IMR-90 (cell line): ENCODE measurements around the gene OSTC. TPM values are rescaled to one million over a fixed set of nuclear protein-coding genes. Genes with fewer than 3 reads are reported as not detected.
"Not testable (repeated sequence)": the region's sequence is repeated elsewhere in the genome, so short reads cannot be mapped to it uniquely, and the experiment has no call there.

ENCODE experiments used
- ATAC-seq: fragments of 200-7000 bp; cut with Tn5 transposase; 2 replicates; pipeline ENCODE4 v1.9.1; 2020; ENCODE audit warnings: low read depth, mild to moderate bottlenecking, moderate library complexity
- BruUV-seq: library from RNA; stranded (reverse); fragments of 400-500 nt; replicated peaks from 2 replicates; lab custom pipeline; 2021; lab: Mats Ljungman, UMichigan
- CTCF ChIA-PET: fragments of 300-600 bp; formaldehyde crosslinking; extraction: SDS; loops from one replicate; lab custom pipeline; 2021; ENCODE audit warnings: antibody characterized with exemption; lab: Yijun Ruan, JAX
- POLR2A ChIA-PET: fragments of 300-600 bp; sonication (Branson Sonifier 250); formaldehyde crosslinking; loops from one replicate; lab custom pipeline; 2022; ENCODE audit warnings: antibody characterized with exemption; ENCODE audit not compliant: unreplicated experiment; lab: Charles Lee
- DNase-seq: peaks from one replicate; pipeline ENCODE4 v3.0.0; 2013
- H2AFZ ChIP-seq: replicated peaks from 2 replicates; pipeline ENCODE3; 2013; ENCODE audit warnings: low read length, mild to moderate bottlenecking; ENCODE audit not compliant: poor library complexity
- H2AK5ac ChIP-seq: 2 replicates; pipeline ENCODE4 v1.6.1; 2013; ENCODE audit warnings: low read depth, low read length, inconsistent platforms
- H2AK9ac ChIP-seq: replicated peaks from 2 replicates; pipeline ENCODE3; 2013; ENCODE audit warnings: mild to moderate bottlenecking, low read depth, low read length, moderate library complexity; ENCODE audit not compliant: poor library complexity
- H2BK120ac ChIP-seq: 2 replicates; pipeline ENCODE4 v1.6.1; 2013; ENCODE audit warnings: low read depth, low read length, inconsistent platforms
- H2BK15ac ChIP-seq: 3 replicates; pipeline ENCODE4 v1.6.1; 2013; ENCODE audit warnings: low read depth, low read length, inconsistent platforms
- H2BK20ac ChIP-seq: 2 replicates; pipeline ENCODE4 v1.6.1; 2013; ENCODE audit warnings: low read depth, mild to moderate bottlenecking, inconsistent platforms, low read length, moderate library complexity
- H2BK5ac ChIP-seq: 2 replicates; pipeline ENCODE4 v1.6.1; 2013; ENCODE audit warnings: mild to moderate bottlenecking, low read depth, low read length, inconsistent platforms; ENCODE audit not compliant: poor library complexity, severe bottlenecking
- H3K14ac ChIP-seq: replicated peaks from 2 replicates; pipeline ENCODE4 v1.6.1; 2013; ENCODE audit warnings: low read depth, low read length, inconsistent platforms
- H3K18ac ChIP-seq: 2 replicates; pipeline ENCODE4 v1.6.1; 2013; ENCODE audit warnings: low read depth, low read length, control low read depth
- H3K23ac ChIP-seq: 2 replicates; pipeline ENCODE4 v1.6.1; 2013; ENCODE audit warnings: low read depth, low read length, inconsistent platforms
- H3K27ac ChIP-seq: 2 replicates; pipeline ENCODE4 v1.5.1; 2013; ENCODE audit warnings: mild to moderate bottlenecking, control low read depth, low read length; ENCODE audit not compliant: insufficient read depth
- H3K27me3 ChIP-seq: 2 replicates; pipeline ENCODE4 v1.6.1; 2013; ENCODE audit warnings: low read length; ENCODE audit not compliant: control insufficient read depth, insufficient read depth
- H3K36me3 ChIP-seq: 2 replicates; pipeline ENCODE4 v1.6.1; 2013; ENCODE audit warnings: low read length, mixed read lengths; ENCODE audit not compliant: control insufficient read depth, insufficient read depth
- H3K4ac ChIP-seq: 2 replicates; pipeline ENCODE4 v1.6.1; 2013; ENCODE audit warnings: low read depth, low read length, inconsistent platforms
- H3K4me1 ChIP-seq: 2 replicates; pipeline ENCODE4 v1.6.1; 2013; ENCODE audit warnings: low read length, mixed read lengths; ENCODE audit not compliant: control insufficient read depth, insufficient read depth
- H3K4me2 ChIP-seq: 2 replicates; pipeline ENCODE4 v1.6.1; 2013; ENCODE audit warnings: low read depth, mild to moderate bottlenecking, control low read depth, low read length, moderate library complexity
- H3K4me3 ChIP-seq: 2 replicates; pipeline ENCODE4 v1.5.1; 2013; ENCODE audit warnings: low read depth, mild to moderate bottlenecking, control low read depth, low read length, moderate library complexity; ENCODE audit not compliant: insufficient read depth
- H3K56ac ChIP-seq: 2 replicates; pipeline ENCODE4 v1.6.1; 2013; ENCODE audit warnings: low read length, inconsistent platforms; ENCODE audit not compliant: insufficient read depth; ENCODE audit errors: extremely low read depth
- H3K79me1 ChIP-seq, 2 experiments: 2 replicates each; pipeline ENCODE4 v1.6.1; 2013; ENCODE audit warnings: low read length in 2 of 2, inconsistent platforms in 1 of 2, low read depth in 1 of 2
- H3K9ac ChIP-seq: 2 replicates; pipeline ENCODE4 v1.6.1; 2013; ENCODE audit warnings: low read depth, low read length, control low read depth
- H3K9me1 ChIP-seq: 2 replicates; pipeline ENCODE4 v1.6.1; 2013; ENCODE audit warnings: low read length, inconsistent platforms; ENCODE audit not compliant: insufficient read depth
- H3K9me3 ChIP-seq: 2 replicates; pipeline ENCODE4 v1.6.1; 2013; ENCODE audit warnings: low read length; ENCODE audit not compliant: control insufficient read depth, insufficient read depth
- H4K20me1 ChIP-seq: 2 replicates; pipeline ENCODE4 v1.6.1; 2013; ENCODE audit warnings: low read length, inconsistent platforms; ENCODE audit not compliant: insufficient read depth
- H4K5ac ChIP-seq: 2 replicates; pipeline ENCODE4 v1.6.1; 2013; ENCODE audit warnings: mild to moderate bottlenecking, low read depth, low read length, control low read depth
- H4K8ac ChIP-seq, 2 experiments: 2 replicates each; pipeline ENCODE4 v1.6.1; 2013; ENCODE audit warnings: low read depth in 2 of 2, low read length in 2 of 2, control low read depth in 1 of 2, inconsistent platforms in 1 of 2
- H4K91ac ChIP-seq: 2 replicates; pipeline ENCODE4 v1.6.1; 2013; ENCODE audit warnings: low read depth, low read length, inconsistent platforms; ENCODE audit not compliant: insufficient read depth
- WGBS, 2 experiments: methylation state at CpG; one replicate each; pipeline versions ENCODE4 v1.1.5 to v1.1.7; 2013; ENCODE audit warnings: missing lambda C conversion rate in 2 of 2; ENCODE audit not compliant: insufficient read length in 1 of 2; ENCODE audit errors: extremely low coverage in 2 of 2; 5-methylcytosine and 5-hydroxymethylcytosine counted together
- dilution Hi-C: fragments of 300-500 bp; cut with HindIII; formaldehyde crosslinking; loops from one replicate; pipeline ENCODE4 v1.14.3; 2018; ENCODE audit warnings: low sequenced_read_pairs; ENCODE audit not compliant: unreplicated experiment
- in situ Hi-C: fragments of 300-500 bp; cut with MboI; formaldehyde crosslinking; loops from 3 replicates; pipeline ENCODE4 v1.14.3; 2019; ENCODE audit warnings: low sequenced_read_pairs, inconsistent platforms, mixed read lengths
- intact Hi-C: fragments of 100-400 bp; cut with micrococcal nuclease; formaldehyde crosslinking; loops from 2 replicates; pipeline ENCODE4 v1.10.0; 2022
- polyA plus RNA-seq, 3 experiments: library from polyadenylated mRNA; depleted of rRNA; stranded (reverse); fragments of >200 nt; gene quantifications; 2 replicates each; pipeline ENCODE4 v1.2.3, GENCODE V29; 2012; ENCODE audit warnings: low replicate concordance in 1 of 3
- total RNA-seq: library from RNA; depleted of rRNA; stranded (reverse); fragments of >200 nt; gene quantifications from 2 replicates; pipeline ENCODE4 v1.2.3, GENCODE V29; 2012

OSTC gene
- total and polyA plus RNA-seq, 2 of the 4 experiments (the other 2 are of a cell fraction): 173 to 13,576 TPM

DNA sequence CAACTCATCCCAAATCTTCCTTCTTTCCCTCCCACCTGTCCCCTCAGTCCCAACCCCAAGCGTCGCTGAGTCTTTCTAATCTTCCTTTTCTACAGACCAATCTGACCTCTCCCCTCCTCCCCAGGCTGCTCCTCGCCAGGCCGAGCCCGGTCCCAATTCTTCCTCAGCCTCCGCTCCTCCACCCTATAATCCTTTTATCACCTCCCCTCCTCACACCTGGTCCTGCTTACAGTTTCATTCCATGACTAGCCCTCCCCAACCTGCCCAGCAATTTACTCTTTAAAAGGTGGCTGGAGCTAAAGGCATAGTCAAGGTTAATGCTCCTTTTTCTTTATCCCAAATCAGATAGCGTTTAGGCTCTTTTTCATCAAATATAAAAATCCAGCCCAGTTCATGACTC is 60.2 kb downstream of the OSTC start:
- H3K4me2 ChIP-seq, dilution Hi-C loops, H3K27ac ChIP-seq, H3K36me3 ChIP-seq, H4K5ac ChIP-seq, H3K18ac ChIP-seq, H3K9me3 ChIP-seq, H3K56ac ChIP-seq, H2BK120ac ChIP-seq, H3K9ac ChIP-seq, DNase-seq, H2BK15ac ChIP-seq, H3K14ac ChIP-seq, H2AK5ac ChIP-seq, ATAC-seq, H2BK5ac ChIP-seq, H2AK9ac ChIP-seq, H4K91ac ChIP-seq, H3K4me3 ChIP-seq, H4K20me1 ChIP-seq, in situ Hi-C loops, BruUV-seq, intact Hi-C loops, H3K27me3 ChIP-seq, CTCF ChIA-PET, H3K4me1 ChIP-seq, H3K4ac ChIP-seq, H3K23ac ChIP-seq, H2AFZ ChIP-seq, POLR2A ChIA-PET, H3K79me1 ChIP-seq, H3K9me1 ChIP-seq, H4K8ac ChIP-seq, H2BK20ac ChIP-seq: not testable (repeated sequence)
- WGBS, 2 experiments: no CpG with 5 or more reads among the region's 7 CpGs
